H1 (cell line): ENCODE measurements around the gene MICALL1. TPM values are rescaled to one million over a fixed set of nuclear protein-coding genes. Genes with fewer than 3 reads are reported as not detected.

ENCODE experiments used
- CTCF ChIA-PET: fragments of 300-600 bp; sonication (Branson Sonifier 250); formaldehyde crosslinking; loops from one replicate; lab custom pipeline; 2021; ENCODE audit not compliant: partially characterized antibody; lab: Charles Lee
- POLR2A ChIA-PET: fragments of 300-600 bp; sonication (Branson Sonifier 250); formaldehyde crosslinking; loops from one replicate; lab custom pipeline; 2021; ENCODE audit warnings: inconsistent platforms; ENCODE audit not compliant: partially characterized antibody; lab: Charles Lee
- DNase-seq, 2 experiments: peaks; one replicate each; pipeline versions ENCODE4 v3.0.0 to v3.0.0-alpha.2; 2010 to 2022; ENCODE audit warnings: low spot score in 2 of 2, low read depth in 1 of 2, mixed read lengths in 1 of 2
- FAIRE-seq: peaks from 2 replicates; lab custom pipeline; 2011; peaks lifted over from hg19 to GRCh38; lab: Jason Lieb, UNC
- H2AFZ ChIP-seq: 2 replicates; pipeline ENCODE4 v1.8.1; 2012; ENCODE audit warnings: low read length, inconsistent platforms
- H2AK5ac ChIP-seq: 2 replicates; pipeline ENCODE4 v1.6.1; 2013; ENCODE audit warnings: low read depth, low read length
- H2BK120ac ChIP-seq: replicated peaks from 2 replicates; pipeline ENCODE3; 2013; ENCODE audit warnings: low read depth, low read length, inconsistent platforms
- H2BK12ac ChIP-seq: 2 replicates; pipeline ENCODE4 v1.6.1; 2013; ENCODE audit warnings: low read depth, low read length
- H2BK15ac ChIP-seq: 2 replicates; pipeline ENCODE4 v1.6.1; 2013; ENCODE audit warnings: low read length
- H2BK20ac ChIP-seq: 2 replicates; pipeline ENCODE4 v1.6.1; 2013; ENCODE audit warnings: low read length
- H2BK5ac ChIP-seq: 2 replicates; pipeline ENCODE4 v1.6.1; 2013; ENCODE audit warnings: low read depth, low read length
- H3K14ac ChIP-seq: 2 replicates; pipeline ENCODE4 v1.6.1; 2013; ENCODE audit warnings: inconsistent platforms; ENCODE audit not compliant: insufficient read length
- H3K18ac ChIP-seq: 2 replicates; pipeline ENCODE4 v1.6.1; 2013; ENCODE audit warnings: low read length; ENCODE audit errors: extremely low read depth
- H3K23ac ChIP-seq: 2 replicates; pipeline ENCODE4 v1.6.1; 2013; ENCODE audit warnings: inconsistent platforms; ENCODE audit not compliant: insufficient read length
- H3K23me2 ChIP-seq: 2 replicates; pipeline ENCODE4 v1.6.1; 2013; ENCODE audit warnings: low read depth, low read length
- H3K27ac ChIP-seq: 2 replicates; pipeline ENCODE4 v1.6.1; 2011; ENCODE audit warnings: low read depth, low read length, inconsistent platforms
- H3K27me3 ChIP-seq, 4 experiments: replicated peaks in 1 of 4; 1 replicate in 1 of 4; 2 replicates in 3 of 4; pipeline versions ENCODE4 v1.6.1 to v1.8.1; 2011 to 2013; ENCODE audit warnings: low read length in 3 of 4, mild to moderate bottlenecking in 3 of 4, inconsistent platforms in 2 of 4, mixed read lengths in 2 of 4, moderate library complexity in 1 of 4; ENCODE audit not compliant: control insufficient read depth in 3 of 4, insufficient read depth in 3 of 4; ENCODE audit errors: extremely low read depth in 1 of 4
- H3K36me3 ChIP-seq, 4 experiments: 2 replicates each; pipeline versions ENCODE4 v1.6.1 to v1.8.1; 2011 to 2013; ENCODE audit warnings: mild to moderate bottlenecking in 4 of 4, low read length in 3 of 4, moderate library complexity in 2 of 4, control low read depth in 1 of 4, inconsistent platforms in 1 of 4; ENCODE audit not compliant: insufficient read depth in 4 of 4, control insufficient read depth in 2 of 4
- H3K4ac ChIP-seq: replicated peaks from 2 replicates; pipeline ENCODE3; 2013; ENCODE audit warnings: low read length, low read depth, mixed read lengths, inconsistent platforms; ENCODE audit not compliant: insufficient read length
- H3K4me1 ChIP-seq, 4 experiments: replicated peaks in 1 of 4; 1 replicate in 1 of 4; 2 replicates in 3 of 4; pipeline versions ENCODE4 v1.6.1 to v1.8.1; 2011 to 2013; ENCODE audit warnings: low read length in 3 of 4, inconsistent platforms in 2 of 4, mixed read lengths in 1 of 4; ENCODE audit not compliant: insufficient read depth in 4 of 4, control insufficient read depth in 3 of 4
- H3K4me2 ChIP-seq, 2 experiments: 2 replicates each; pipeline versions ENCODE4 v1.6.1 to v1.8.1; 2011 to 2013; ENCODE audit warnings: low read depth in 2 of 2, low read length in 2 of 2, control low read depth in 1 of 2, inconsistent platforms in 1 of 2, mild to moderate bottlenecking in 1 of 2; ENCODE audit not compliant: insufficient read depth in 1 of 2
- H3K4me3 ChIP-seq, 4 experiments: fragments of 200-600, 300-600 bp in 1 of 4; sonication (generic), shearing (Covaris generic), sonication (Bioruptor Twin) in 1 of 4; 2 replicates each; pipeline versions ENCODE4 v1.5.1 to v1.8.1; 2011 to 2016; ENCODE audit warnings: low read length in 4 of 4, low read depth in 3 of 4, control low read depth in 2 of 4, inconsistent platforms in 2 of 4, mild to moderate bottlenecking in 2 of 4, mixed read lengths in 1 of 4, moderate library complexity in 1 of 4; ENCODE audit not compliant: insufficient read depth in 2 of 4; ENCODE audit errors: extremely low read depth in 1 of 4
- H3K56ac ChIP-seq: replicated peaks from 2 replicates; pipeline ENCODE3; 2013; ENCODE audit warnings: low read depth, mild to moderate bottlenecking, mixed read lengths, low read length, inconsistent platforms; ENCODE audit not compliant: insufficient read length
- H3K79me1 ChIP-seq: 2 replicates; pipeline ENCODE4 v1.6.1; 2013; ENCODE audit warnings: low read depth, low read length, control low read depth
- H3K79me2 ChIP-seq, 2 experiments: 2 replicates each; pipeline versions ENCODE4 v1.6.1 to v1.8.1; 2012 to 2013; ENCODE audit warnings: low read length in 2 of 2, mild to moderate bottlenecking in 2 of 2, inconsistent platforms in 1 of 2; ENCODE audit not compliant: insufficient read depth in 2 of 2, control insufficient read depth in 1 of 2
- H3K9ac ChIP-seq, 4 experiments: replicated peaks in 1 of 4; 1 replicate in 1 of 4; 2 replicates in 3 of 4; pipeline versions ENCODE4 v1.6.1 to v1.8.1; 2011 to 2013; ENCODE audit warnings: low read depth in 3 of 4, low read length in 3 of 4, control low read depth in 2 of 4, mild to moderate bottlenecking in 2 of 4, moderate library complexity in 2 of 4, inconsistent platforms in 1 of 4; ENCODE audit errors: extremely low read depth in 1 of 4
- H3K9me3 ChIP-seq, 2 experiments: 2 replicates each; pipeline versions ENCODE4 v1.6.1 to v1.8.1; 2012 to 2013; ENCODE audit warnings: mild to moderate bottlenecking in 2 of 2, moderate library complexity in 2 of 2, control low read depth in 1 of 2, inconsistent platforms in 1 of 2, low read depth in 1 of 2, low read length in 1 of 2, mixed read lengths in 1 of 2; ENCODE audit not compliant: insufficient read depth in 2 of 2
- H4K20me1 ChIP-seq, 2 experiments: replicated peaks in 1 of 2; 2 replicates each; pipeline versions ENCODE3 to v1.8.1; 2011 to 2013; ENCODE audit warnings: inconsistent platforms in 2 of 2, low read length in 2 of 2, mild to moderate bottlenecking in 1 of 2; ENCODE audit not compliant: insufficient read depth in 2 of 2, control insufficient read depth in 1 of 2
- H4K5ac ChIP-seq: 2 replicates; pipeline ENCODE4 v1.6.1; 2013; ENCODE audit warnings: low read length, low read depth, mixed read lengths, inconsistent platforms; ENCODE audit not compliant: insufficient read length
- H4K8ac ChIP-seq: 2 replicates; pipeline ENCODE4 v1.8.0; 2013; ENCODE audit warnings: mild to moderate bottlenecking, moderate library complexity, low read length, inconsistent platforms; ENCODE audit not compliant: insufficient read depth; ENCODE audit errors: extremely low read depth
- H4K91ac ChIP-seq: replicated peaks from 2 replicates; pipeline ENCODE3; 2013; ENCODE audit warnings: low read length, mixed read lengths, inconsistent platforms; ENCODE audit not compliant: insufficient read length
- GTF2F1 ChIP-seq: IDR thresholded peaks from 2 replicates; pipeline ENCODE4 v1.6.1; 2012; ENCODE audit warnings: low read depth, low read length, improper control_type of control experiment, borderline replicate concordance
- JUN ChIP-seq: IDR thresholded peaks from 2 replicates; pipeline ENCODE4 v1.6.1; 2011; ENCODE audit warnings: low read depth, mild to moderate bottlenecking, improper control_type of control experiment, low read length
- TAF1 ChIP-seq: IDR thresholded peaks from 2 replicates; pipeline ENCODE4 v1.6.1; 2011; ENCODE audit warnings: mild to moderate bottlenecking, low read depth, low read length
- WGBS, 2 experiments: shearing (Covaris generic) in 1 of 2; methylation state at CpG; one replicate each; pipeline versions ENCODE4 v1.1.6 to v1.1.7; 2013 to 2015; ENCODE audit warnings: low lambda C conversion rate in 2 of 2, mixed read lengths in 2 of 2, inconsistent platforms in 1 of 2, low coverage in 1 of 2, missing lambda C conversion rate in 1 of 2; ENCODE audit not compliant: insufficient replicate concordance in 2 of 2, insufficient coverage in 1 of 2, insufficient read length in 1 of 2; ENCODE audit errors: extremely low coverage in 1 of 2, missing lambda C conversion rate in 1 of 2; 5-methylcytosine and 5-hydroxymethylcytosine counted together
- polyA plus RNA-seq, 7 experiments: library from polyadenylated mRNA; depleted of rRNA in 3 of 7; stranded (reverse) in 5 of 7; unstranded in 2 of 7; fragments of >200 nt in 5 of 7; fragments of 200-250 nt in 2 of 7; gene quantifications; 1 replicate in 5 of 7; 2 replicates in 1 of 7; 4 replicates in 1 of 7; pipeline versions ENCODE4 v1.2.1 to v1.2.3, GENCODE V29; 2011 to 2013; ENCODE audit warnings: missing spikeins in 2 of 7, mixed read lengths in 2 of 7
- total RNA-seq: library from RNA; stranded (reverse); fragmentation: NEBNext Ultra II Directional; extraction: Animal tissue kit (Norgen Biotek cat#: 25700); gene quantifications from 2 replicates; pipeline ENCODE4 v1.2.1, GENCODE V29; 2021
- TF ChIP-seq, protein P1 (sequence below): IDR thresholded peaks from 2 replicates; pipeline ENCODE4 v1.6.1; 2011; ENCODE audit warnings: low read depth, mild to moderate bottlenecking, low read length; ENCODE audit not compliant: insufficient read depth

MICALL1 gene
- total and polyA plus RNA-seq, 2 of the 8 experiments (the other 6 are each of a cell fraction or from before 2014, with no cell fraction given) = 17.7 to 32.1 TPM

DNA sequence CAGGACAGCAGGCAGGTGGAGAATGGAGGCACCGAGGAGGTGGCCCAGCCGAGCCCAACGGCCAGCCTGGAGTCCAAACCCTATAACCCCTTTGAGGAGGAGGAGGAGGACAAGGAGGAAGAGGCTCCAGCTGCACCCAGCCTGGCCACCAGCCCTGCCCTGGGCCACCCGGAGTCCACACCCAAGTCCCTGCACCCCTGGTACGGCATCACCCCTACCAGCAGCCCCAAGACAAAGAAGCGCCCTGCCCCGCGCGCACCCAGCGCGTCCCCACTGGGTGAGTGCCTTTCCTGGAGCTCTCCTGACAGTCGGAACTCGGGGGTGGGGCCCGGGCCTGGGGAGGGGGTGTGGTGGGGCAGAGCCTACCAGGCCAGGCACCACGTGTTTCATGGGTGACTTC, 19.7 kb downstream of the MICALL1 start:
- Histone ChIP-seq H3K27me3 (no peaks in the 10 kb centered on the region), H3K23me2 (no peaks in the 10 kb centered on the region), H2AK5ac (no peak overlapping the region), H3K4me2 (no peak overlapping the region), H3K9ac (no peak overlapping the region), H2BK5ac (no peak overlapping the region), H3K79me1 (no peaks in the 10 kb centered on the region), H3K14ac (no peak overlapping the region), H3K18ac (no peak overlapping the region), H3K23ac (no peak overlapping the region), H3K27ac (no peak overlapping the region), H2BK12ac (no peak overlapping the region), H3K9me3 (no peaks in the 10 kb centered on the region), H2BK120ac (no peak overlapping the region), H3K4ac (no peak overlapping the region), H3K56ac (no peak overlapping the region), H2BK15ac (no peak overlapping the region), H4K91ac (no peak overlapping the region), H4K5ac (no peak overlapping the region), H3K4me3 (no peak overlapping the region), H4K8ac (no peak overlapping the region), H3K4me1 (no peaks in the 10 kb centered on the region), H3K36me3 (peaks cover 3 to 13% (median 8%) of the 10 kb centered on the region in 4 experiments; a peak in 6 of 8 replicates), H3K79me2 (no peaks in the 10 kb centered on the region), H4K20me1 (peaks cover 0 to 2% of the 10 kb centered on the region in 2 experiments), H2BK20ac (no peak overlapping the region), H2AFZ (no peak overlapping the region)
- 96% methylated on average over 15 of the region's 15 CpGs; no CpG with 5 or more reads in 1 of the 2 experiments for WGBS, 2 experiments
- TF ChIP-seq JUN (no peak), GTF2F1 (no peak), TAF1 (no peak)
- TF ChIP-seq, protein P1, sequence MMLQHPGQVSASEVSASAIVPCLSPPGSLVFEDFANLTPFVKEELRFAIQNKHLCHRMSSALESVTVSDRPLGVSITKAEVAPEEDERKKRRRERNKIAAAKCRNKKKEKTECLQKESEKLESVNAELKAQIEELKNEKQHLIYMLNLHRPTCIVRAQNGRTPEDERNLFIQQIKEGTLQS = no peak
- ChIA-PET CTCF (interaction anchor here (1.1 to 10.4 kb wide), 5 partner anchors 8 to 108 kb away, joined by 3 to 158 read pairs (median 5); no protein-coding TSS in a partner anchor), POLR2A (interaction anchor here (1.1 to 2.6 kb wide), 3 partner anchors 9 to 20 kb away, joined by 3 to 8 read pairs (median 5); partner anchors contain the start of gene MICALL1)
- DNase-seq = no peak
- FAIRE-seq = no peak
